Measurements from ENCODE around the gene TUBGCP6.

Gene TUBGCP6

DNA sequence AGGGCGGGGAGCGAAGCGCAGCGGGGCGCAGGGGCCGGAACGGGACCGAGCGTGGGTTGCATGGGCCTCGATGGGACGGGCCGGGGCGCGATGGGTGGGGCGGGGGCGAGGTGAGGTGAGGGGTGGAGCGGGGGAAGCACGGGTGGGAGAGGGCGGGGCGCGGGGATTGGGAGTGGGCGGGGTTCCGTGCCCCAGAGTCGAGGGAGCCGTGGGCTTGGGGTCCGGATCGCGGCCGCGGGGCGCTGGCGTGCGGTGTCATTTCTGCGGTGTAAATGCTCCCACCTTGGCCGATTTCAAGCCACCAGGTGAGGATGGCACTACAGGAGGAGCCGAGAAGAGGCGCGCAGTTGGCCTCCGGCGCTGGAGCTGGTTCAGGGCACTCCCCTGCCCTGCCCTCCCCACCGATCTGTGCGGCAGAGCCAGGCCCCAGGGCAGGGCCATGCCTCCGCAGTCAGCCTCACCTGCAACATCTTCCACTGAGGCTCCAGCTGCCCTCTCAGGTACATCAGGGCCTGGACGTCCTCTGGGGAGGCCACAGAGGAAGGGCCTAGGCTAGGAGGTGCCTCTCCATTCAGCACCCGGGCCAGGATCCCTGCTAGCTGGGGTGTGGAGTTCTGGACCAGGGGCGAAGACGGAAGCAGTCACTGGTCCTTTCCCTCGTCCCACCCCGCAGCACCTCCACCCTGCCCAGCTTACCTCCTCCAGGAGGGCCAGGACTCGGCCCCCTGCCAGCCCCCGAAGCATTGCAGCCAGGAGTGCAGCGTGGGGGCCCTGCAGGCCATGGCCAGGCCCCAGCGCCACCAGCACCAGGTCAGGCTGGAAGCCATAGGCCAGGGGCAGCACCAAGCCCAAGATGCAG is 620 bp upstream of the TUBGCP6 start:
- Histone ChIP-seq H3K4me1 (ENCODE audit: insufficient read depth, low read length) (peaks cover 33% of the 10 kb centered on the region), H3K36me3 (ENCODE audit: insufficient read depth, low read length) (peaks cover 9% of the 10 kb centered on the region), H3K9ac (ENCODE audit: low read length) (peak overlapping the region; percentile 85), H3K27ac (ENCODE audit: low read depth, low read length) (peak overlapping the region; percentile 97), H3K9me3 (ENCODE audit: low read length) (no peaks in the 10 kb centered on the region), H3K27me3 (ENCODE audit: control insufficient read depth in 1 of 2, insufficient read depth in 2 of 2, low read length in 2 of 2) (no peaks in the 10 kb centered on the region), H3K4me3 (ENCODE audit: low read depth in 1 of 2, low read length in 2 of 2) (peak overlapping the region; percentile 84 to 89)

DNA sequence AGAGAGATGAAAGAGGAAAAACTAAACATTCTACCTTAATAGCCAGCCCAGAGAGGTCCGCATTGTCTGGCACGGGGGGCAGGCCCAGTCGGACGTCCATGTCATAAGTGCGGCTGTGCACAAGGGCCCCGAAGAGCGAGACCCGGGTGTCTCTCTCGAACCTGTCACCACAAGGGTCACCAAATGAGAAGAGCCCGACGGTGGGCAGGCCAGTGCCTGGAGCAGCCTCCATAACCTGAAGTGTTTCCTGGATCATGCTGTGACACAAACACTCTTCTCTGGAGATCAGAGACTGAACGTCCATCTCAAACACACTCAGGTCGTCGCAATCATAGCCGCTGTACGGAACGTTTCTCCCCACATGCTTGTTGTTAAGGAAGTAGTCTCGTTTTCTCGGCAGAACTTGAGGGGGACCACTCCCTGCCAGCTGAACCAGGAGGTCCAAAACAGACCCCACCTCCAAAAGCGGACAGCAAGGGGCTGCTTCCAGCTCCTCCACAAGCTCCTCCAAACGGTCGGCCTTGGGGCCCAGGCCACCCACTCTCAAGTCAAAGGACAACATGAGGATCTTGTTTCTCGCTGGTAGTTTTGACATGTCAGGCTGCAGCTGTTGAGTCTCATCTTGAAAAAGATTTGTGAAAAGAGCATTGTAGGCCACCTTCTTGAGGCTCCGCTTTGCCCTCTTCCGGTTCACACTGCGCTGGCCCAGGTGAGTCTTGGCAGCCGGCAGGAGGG is 971 bp downstream of the TUBGCP6 start:
- peaks cover 22% of the 10 kb centered on the region for H3K4me1 ChIP-seq (ENCODE audit: insufficient read depth, low read length)
- H3K9me3 ChIP-seq (ENCODE audit: low read length), result no peaks in the 10 kb centered on the region
- H3K27me3 ChIP-seq (ENCODE audit: control insufficient read depth in 1 of 2, insufficient read depth in 2 of 2, low read length in 2 of 2), result no peaks in the 10 kb centered on the region
- peak overlapping the region; percentile 85 for H3K9ac ChIP-seq (ENCODE audit: low read length)
- peak overlapping the region; percentile 97 for H3K27ac ChIP-seq (ENCODE audit: low read depth, low read length)
- H3K36me3 ChIP-seq (ENCODE audit: insufficient read depth, low read length), result peaks cover 22% of the 10 kb centered on the region
- peak overlapping the region; percentile 84 to 89 for H3K4me3 ChIP-seq (ENCODE audit: low read depth in 1 of 2, low read length in 2 of 2)

DNA sequence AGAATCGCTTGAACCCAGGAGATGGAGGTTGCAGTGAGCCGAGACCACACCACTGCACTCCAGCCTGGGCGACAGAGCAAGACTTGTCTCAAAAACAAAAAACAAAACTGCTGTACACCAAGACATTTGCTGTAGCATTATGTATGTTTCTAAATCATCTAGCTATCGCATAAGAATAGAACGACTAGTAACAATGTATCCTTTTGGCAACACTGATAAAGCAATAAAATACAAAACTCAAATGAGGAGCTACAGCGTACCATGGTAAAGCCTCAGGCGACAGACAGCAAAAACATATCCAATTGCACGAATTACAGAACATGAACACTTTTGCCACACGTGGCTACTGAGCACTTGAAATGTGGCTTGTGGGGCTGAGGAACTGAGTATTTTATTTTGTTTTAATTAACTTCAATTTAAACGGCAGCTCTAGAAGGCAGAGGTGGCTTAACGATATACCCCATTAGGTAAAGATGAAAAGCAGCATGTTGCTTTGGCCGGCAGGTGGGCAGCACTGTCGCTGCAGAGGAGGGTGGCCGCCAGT is 2.3 kb downstream of the TUBGCP6 start:
- H3K36me3 ChIP-seq (ENCODE audit: insufficient read depth, low read length), result peaks cover 25% of the 10 kb centered on the region
- no peak overlapping the region for H3K27ac ChIP-seq (ENCODE audit: low read depth, low read length)
- peaks cover 22% of the 10 kb centered on the region for H3K4me1 ChIP-seq (ENCODE audit: insufficient read depth, low read length)
- H3K27me3 ChIP-seq (ENCODE audit: control insufficient read depth in 1 of 2, insufficient read depth in 2 of 2, low read length in 2 of 2), result no peaks in the 10 kb centered on the region
- peak overlapping the region in 1 of 2 donors; percentile 47 for H3K4me3 ChIP-seq (ENCODE audit: low read depth in 1 of 2, low read length in 2 of 2)
- H3K9ac ChIP-seq (ENCODE audit: low read length), result no peak overlapping the region
- no peaks in the 10 kb centered on the region for H3K9me3 ChIP-seq (ENCODE audit: low read length)

GRCh38 chr22:50238755-50239154 is 6.1 kb downstream of the TUBGCP6 start:
- peaks cover 9% of the 10 kb centered on the region for H3K4me1 ChIP-seq (ENCODE audit: insufficient read depth, low read length)
- no peak overlapping the region for H3K4me3 ChIP-seq (ENCODE audit: low read depth in 1 of 2, low read length in 2 of 2)
- no peak overlapping the region for H3K9ac ChIP-seq (ENCODE audit: low read length)
- H3K27me3 ChIP-seq (ENCODE audit: control insufficient read depth in 1 of 2, insufficient read depth in 2 of 2, low read length in 2 of 2), result no peaks in the 10 kb centered on the region
- no peaks in the 10 kb centered on the region for H3K9me3 ChIP-seq (ENCODE audit: low read length)
- no peak overlapping the region for H3K27ac ChIP-seq (ENCODE audit: low read depth, low read length)
- H3K36me3 ChIP-seq (ENCODE audit: insufficient read depth, low read length), result peaks cover 16% of the 10 kb centered on the region

- no peaks in the 10 kb centered on the region for H3K4me1 ChIP-seq (ENCODE audit: insufficient read depth, low read length)
- peaks cover 23% of the 10 kb centered on the region for H3K36me3 ChIP-seq (ENCODE audit: insufficient read depth, low read length)
- H3K9me3 ChIP-seq (ENCODE audit: low read length), result no peaks in the 10 kb centered on the region
- H3K27me3 ChIP-seq (ENCODE audit: control insufficient read depth in 1 of 2, insufficient read depth in 2 of 2, low read length in 2 of 2), result no peaks in the 10 kb centered on the region
- no peak overlapping the region for H3K27ac ChIP-seq (ENCODE audit: low read depth, low read length)
- H3K4me3 ChIP-seq (ENCODE audit: low read depth in 1 of 2, low read length in 2 of 2), result no peak overlapping the region
- no peak overlapping the region for H3K9ac ChIP-seq (ENCODE audit: low read length)
Measured at GRCh38 chr22:50236731-50237409, 8.0 kb downstream of the TUBGCP6 start.

DNA sequence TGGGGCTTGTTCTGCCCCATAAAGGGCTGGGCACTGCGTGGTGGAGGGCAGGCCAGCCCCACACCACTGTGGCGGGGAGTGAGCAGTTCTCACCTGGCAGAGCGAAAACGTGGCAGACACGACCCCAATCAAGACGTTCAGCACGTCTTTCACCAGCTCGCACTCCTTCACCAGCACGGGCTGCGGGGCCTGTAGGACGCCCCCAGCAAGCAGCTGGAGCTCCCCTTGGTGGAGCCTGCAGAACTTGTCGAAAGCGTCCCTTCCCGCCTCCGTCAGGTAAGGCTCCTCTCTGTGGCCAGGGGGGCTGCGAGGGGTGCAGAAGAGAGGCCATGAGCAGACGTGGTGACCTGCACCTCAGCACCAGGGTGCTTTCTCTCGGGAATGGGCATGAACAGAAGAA is 11.6 kb downstream of the TUBGCP6 start:
- H3K36me3 ChIP-seq (ENCODE audit: insufficient read depth, low read length), result peaks cover 16% of the 10 kb centered on the region

GRCh38 chr22:50232481-50233151 is 12.2 kb downstream of the TUBGCP6 start:
- Histone ChIP-seq H3K4me3 (ENCODE audit: low read depth in 1 of 2, low read length in 2 of 2) (no peak overlapping the region), H3K9me3 (ENCODE audit: low read length) (no peaks in the 10 kb centered on the region), H3K27me3 (ENCODE audit: control insufficient read depth in 1 of 2, insufficient read depth in 2 of 2, low read length in 2 of 2) (no peaks in the 10 kb centered on the region), H3K27ac (ENCODE audit: low read depth, low read length) (no peak overlapping the region), H3K4me1 (ENCODE audit: insufficient read depth, low read length) (no peaks in the 10 kb centered on the region), H3K9ac (ENCODE audit: low read length) (no peak overlapping the region), H3K36me3 (ENCODE audit: insufficient read depth, low read length) (peaks cover 16% of the 10 kb centered on the region)

More for the DNA sequence above, 11.6 kb downstream of the TUBGCP6 start:
- no peaks in the 10 kb centered on the region for H3K27me3 ChIP-seq (ENCODE audit: control insufficient read depth in 1 of 2, insufficient read depth in 2 of 2, low read length in 2 of 2)
- H3K27ac ChIP-seq (ENCODE audit: low read depth, low read length), result no peak overlapping the region
- H3K4me3 ChIP-seq (ENCODE audit: low read depth in 1 of 2, low read length in 2 of 2), result no peak overlapping the region
- H3K4me1 ChIP-seq (ENCODE audit: insufficient read depth, low read length), result no peaks in the 10 kb centered on the region
- H3K9me3 ChIP-seq (ENCODE audit: low read length), result no peaks in the 10 kb centered on the region
- H3K9ac ChIP-seq (ENCODE audit: low read length), result no peak overlapping the region

GRCh38 chr22:50229370-50229769 is 15.5 kb downstream of the TUBGCP6 start:
- Histone ChIP-seq H3K9me3 (ENCODE audit: low read length) (no peaks in the 10 kb centered on the region), H3K4me3 (ENCODE audit: low read depth in 1 of 2, low read length in 2 of 2) (no peak overlapping the region), H3K27ac (ENCODE audit: low read depth, low read length) (no peak overlapping the region), H3K4me1 (ENCODE audit: insufficient read depth, low read length) (no peaks in the 10 kb centered on the region), H3K27me3 (ENCODE audit: control insufficient read depth in 1 of 2, insufficient read depth in 2 of 2, low read length in 2 of 2) (no peaks in the 10 kb centered on the region), H3K36me3 (ENCODE audit: insufficient read depth, low read length) (peaks cover 36% of the 10 kb centered on the region), H3K9ac (ENCODE audit: low read length) (no peak overlapping the region)

- no peaks in the 10 kb centered on the region for H3K27me3 ChIP-seq (ENCODE audit: control insufficient read depth in 1 of 2, insufficient read depth in 2 of 2, low read length in 2 of 2)
- no peaks in the 10 kb centered on the region for H3K4me1 ChIP-seq (ENCODE audit: insufficient read depth, low read length)
- H3K4me3 ChIP-seq (ENCODE audit: low read depth in 1 of 2, low read length in 2 of 2), result no peak overlapping the region
- H3K9me3 ChIP-seq (ENCODE audit: low read length), result no peaks in the 10 kb centered on the region
- H3K9ac ChIP-seq (ENCODE audit: low read length), result no peak overlapping the region
- H3K27ac ChIP-seq (ENCODE audit: low read depth, low read length), result no peak overlapping the region
- H3K36me3 ChIP-seq (ENCODE audit: insufficient read depth, low read length), result peaks cover 45% of the 10 kb centered on the region
Measured at GRCh38 chr22:50228366-50228765, 16.5 kb downstream of the TUBGCP6 start.

DNA sequence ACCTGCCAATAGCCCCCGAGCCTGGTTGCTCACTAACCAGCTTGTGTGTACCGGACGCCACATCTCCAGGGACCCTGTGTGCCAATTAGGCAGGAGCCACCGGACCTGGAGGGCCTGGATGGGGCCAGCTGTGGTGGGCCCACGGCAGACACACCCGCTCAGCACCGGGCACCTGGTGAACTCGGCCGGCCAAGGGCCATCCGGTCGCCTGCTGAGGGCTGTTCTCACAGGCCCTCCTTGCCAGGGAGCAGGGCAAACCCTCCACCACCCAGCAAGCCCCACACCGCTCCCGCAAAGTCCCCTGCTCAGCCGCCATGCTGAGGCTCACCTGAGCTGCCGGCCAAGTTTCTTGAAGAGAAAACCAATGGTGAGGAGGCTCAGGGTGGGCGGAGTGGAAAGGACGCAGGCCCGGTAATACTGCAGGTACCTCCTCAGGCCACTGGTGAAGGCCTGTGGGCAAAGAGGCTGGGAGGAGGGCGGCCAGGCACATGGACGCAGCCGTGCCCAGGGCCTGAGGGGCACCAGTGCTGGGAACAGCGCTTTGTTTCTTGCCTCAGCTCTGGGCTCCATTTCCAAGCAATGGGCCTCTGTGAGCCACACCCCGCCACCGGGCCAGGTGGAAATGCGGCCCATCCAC is 17.1 kb downstream of the TUBGCP6 start:
- Histone ChIP-seq H3K9ac (ENCODE audit: low read length) (no peak overlapping the region), H3K4me3 (ENCODE audit: low read depth in 1 of 2, low read length in 2 of 2) (no peak overlapping the region), H3K27ac (ENCODE audit: low read depth, low read length) (no peak overlapping the region), H3K27me3 (ENCODE audit: control insufficient read depth in 1 of 2, insufficient read depth in 2 of 2, low read length in 2 of 2) (no peaks in the 10 kb centered on the region), H3K36me3 (ENCODE audit: insufficient read depth, low read length) (peaks cover 50% of the 10 kb centered on the region), H3K4me1 (ENCODE audit: insufficient read depth, low read length) (no peaks in the 10 kb centered on the region), H3K9me3 (ENCODE audit: low read length) (no peaks in the 10 kb centered on the region)
